ENCODE results near the gene PAPPA2. TPM values are rescaled to one million over a fixed set of nuclear protein-coding genes. Genes with fewer than 3 reads are reported as not detected.

The PAPPA2 gene
- total and polyA plus RNA-seq, 2 of the 4 experiments (the other 2 are of a cell fraction) = 0.10 to 0.18 TPM

- no peak overlapping the region for H2AK5ac ChIP-seq (ENCODE audit: low read depth, low read length)
- ChIA-PET CTCF (no interaction called here), POLR2A (ENCODE audit: unreplicated experiment) (no interaction called here)
- H3K9me1 ChIP-seq (ENCODE audit: insufficient read depth, low read length) = no peaks in the 10 kb centered on the region
- no peak overlapping the region for H3K9ac ChIP-seq (ENCODE audit: low read depth, low read length)
- no peak overlapping the region for H3K4ac ChIP-seq (ENCODE audit: low read depth, low read length)
- H2AFZ ChIP-seq (replicated peaks; ENCODE audit: low read length, poor library complexity) = no peak overlapping the region
- no peak overlapping the region for H2BK15ac ChIP-seq (ENCODE audit: low read depth, low read length)
- no peak overlapping the region for H2BK5ac ChIP-seq (ENCODE audit: low read depth, low read length, poor library complexity, severe bottlenecking)
- no peak for TF ChIP-seq MAFK (IDR thresholded peaks at IDR 0.05; ENCODE audit: low read depth, low read length)
- TF ChIP-seq POLR2A (IDR thresholded peaks at IDR 0.05; ENCODE audit: low read depth, low read length) = no peak
- no peak for TF ChIP-seq CEBPB (IDR thresholded peaks at IDR 0.05; ENCODE audit: low read depth, low read length)
- no peak for TF ChIP-seq CTCF (conservative IDR thresholded peaks at IDR 0.05; ENCODE audit: low read depth, low read length)
- TF ChIP-seq RAD21 (IDR thresholded peaks at IDR 0.05; ENCODE audit: low read length) = no peak
- no peak for TF ChIP-seq ELK1 (IDR thresholded peaks at IDR 0.05; ENCODE audit: borderline replicate concordance, low read depth, low read length)
- TF ChIP-seq NFE2L2 (IDR thresholded peaks at IDR 0.05; ENCODE audit: low read depth, low read length) = no peak
- no peak for TF ChIP-seq MXI1 (IDR thresholded peaks at IDR 0.05; ENCODE audit: borderline replicate concordance, low read depth, low read length)
- no peaks in the 10 kb centered on the region for H3K4me1 ChIP-seq (ENCODE audit: control insufficient read depth, insufficient read depth, low read length)
- no peak overlapping the region for H3K23ac ChIP-seq (ENCODE audit: low read depth, low read length)
- H3K27ac ChIP-seq (ENCODE audit: insufficient read depth, low read length) = no peak overlapping the region
- H3K56ac ChIP-seq (ENCODE audit: extremely low read depth, insufficient read depth, low read length) = no peak overlapping the region
- no peaks in the 10 kb centered on the region for H3K27me3 ChIP-seq (ENCODE audit: control insufficient read depth, insufficient read depth, low read length)
- intact Hi-C loops (cut with micrococcal nuclease) (no loop called here), in situ Hi-C loops (cut with MboI; ENCODE audit: low sequenced_read_pairs) (no loop called here), dilution Hi-C loops (cut with HindIII; ENCODE audit: low sequenced_read_pairs, unreplicated experiment) (no loop called here)
- no peak overlapping the region for H4K8ac ChIP-seq (ENCODE audit: low read depth in 2 of 2, low read length in 2 of 2)
- H2BK20ac ChIP-seq (ENCODE audit: low read depth, low read length) = no peak overlapping the region
- H4K91ac ChIP-seq (ENCODE audit: insufficient read depth, low read depth, low read length) = no peak overlapping the region
- H3K4me3 ChIP-seq (ENCODE audit: insufficient read depth, low read depth, low read length) = no peak overlapping the region
- H3K4me2 ChIP-seq (ENCODE audit: low read depth, low read length) = no peak overlapping the region
- no peak overlapping the region for H4K5ac ChIP-seq (ENCODE audit: low read depth, low read length)
- WGBS, 2 experiments (ENCODE audit: extremely low coverage in 2 of 2, insufficient read length in 1 of 2) = no CpG with 5 or more reads among the region's 8 CpGs
- no peaks in the 10 kb centered on the region for H3K36me3 ChIP-seq (ENCODE audit: control insufficient read depth, insufficient read depth, low read length)
- DNase-seq = no peak
- H3K18ac ChIP-seq (ENCODE audit: low read depth, low read length) = no peak overlapping the region
- no peak overlapping the region for H2BK120ac ChIP-seq (ENCODE audit: low read depth, low read length)
- H4K20me1 ChIP-seq (ENCODE audit: insufficient read depth, low read length) = no peaks in the 10 kb centered on the region
- no peaks in the 10 kb centered on the region for H3K9me3 ChIP-seq (ENCODE audit: control insufficient read depth, insufficient read depth, low read length)
- H3K79me1 ChIP-seq (ENCODE audit: low read depth in 1 of 2, low read length in 2 of 2) = no peaks in the 10 kb centered on the region
- H3K14ac ChIP-seq (replicated peaks; ENCODE audit: low read depth, low read length) = no peak overlapping the region
- H2AK9ac ChIP-seq (replicated peaks; ENCODE audit: low read depth, low read length, poor library complexity) = no peak overlapping the region
- BruUV-seq (replicated peaks) = no TSS peak
- no peak for ATAC-seq (ENCODE audit: low read depth)
Observed at GRCh38 chr1:176829261-176829660, 366.3 kb downstream of the PAPPA2 start.
